Kidney (tissue), 14 donors: ENCODE data around the gene IPO11. TPM values are rescaled to one million over a fixed set of nuclear protein-coding genes. Genes with fewer than 3 reads are reported as not detected.

ENCODE experiments used
- DNase-seq, 5 donors: peaks; one replicate each; pipeline ENCODE4 v3.0.0-alpha.2; 2013 to 2020
- FAIRE-seq: peaks from 2 replicates; lab custom pipeline; 2012; peaks lifted over from hg19 to GRCh38; lab: Jason Lieb, UNC
- H3K27ac ChIP-seq, 2 donors: one replicate each; pipeline ENCODE4 v1.7.0; 2013; ENCODE audit warnings: low read depth in 2 of 2, low read length in 2 of 2, inconsistent platforms in 1 of 2
- H3K27me3 ChIP-seq: one replicate; pipeline ENCODE4 v1.7.1; 2013; ENCODE audit warnings: low read length, inconsistent platforms; ENCODE audit not compliant: control insufficient read depth, insufficient read depth
- H3K36me3 ChIP-seq, 3 donors: one replicate each; pipeline versions ENCODE4 v1.7.0 to v1.7.1; 2013; ENCODE audit warnings: low read length in 3 of 3, control low read depth in 1 of 3, inconsistent platforms in 1 of 3; ENCODE audit not compliant: insufficient read depth in 3 of 3, control insufficient read depth in 2 of 3
- H3K4me1 ChIP-seq, 3 donors: one replicate each; pipeline versions ENCODE4 v1.7.0 to v1.7.1; 2013; ENCODE audit warnings: low read length in 3 of 3, inconsistent platforms in 1 of 3, low read depth in 1 of 3; ENCODE audit not compliant: control insufficient read depth in 2 of 3, insufficient read depth in 2 of 3
- H3K4me3 ChIP-seq, 3 donors: one replicate each; pipeline versions ENCODE4 v1.7.0 to v1.8.1; 2013; ENCODE audit warnings: low read length in 3 of 3, control low read depth in 1 of 3, inconsistent platforms in 1 of 3
- H3K9ac ChIP-seq, 3 donors: one replicate each; pipeline versions ENCODE4 v1.7.0 to v1.7.1; 2013; ENCODE audit warnings: low read length in 3 of 3, control low read depth in 1 of 3, inconsistent platforms in 1 of 3
- H3K9me3 ChIP-seq, 3 donors: one replicate each; pipeline versions ENCODE4 v1.7.0 to v1.7.1; 2013; ENCODE audit warnings: low read length in 3 of 3, control low read depth in 1 of 3, inconsistent platforms in 1 of 3; ENCODE audit not compliant: control insufficient read depth in 2 of 3, insufficient read depth in 1 of 3
- intact Hi-C: fragments of 100-400 bp; cut with DNase I; formaldehyde crosslinking; loops from one replicate; pipeline ENCODE4 v1.11.1; 2022
- polyA plus RNA-seq: library from polyadenylated mRNA; stranded (reverse); fragments of 350-450 nt; fragmentation: Illumina TruSeq; extraction: RNeasy Lipid Tissue Mini Kit (QIAGEN cat#74804); gene quantifications from one replicate; pipeline ENCODE4 v1.2.3, GENCODE V29; 2014; ENCODE audit warnings: low read depth, low replicate concordance; ENCODE audit not compliant: insufficient read depth
- total RNA-seq: library from RNA; stranded (reverse); fragmentation: NEBNext Ultra II Directional; extraction: Animal tissue kit (Norgen Biotek cat#: 25700); gene quantifications from one replicate; pipeline ENCODE4 v1.2.1, GENCODE V29; 2021
- TF ChIP-seq, protein P1 (sequence below): IDR thresholded peaks from 3 replicates; pipeline ENCODE4 v1.5.1; 2012; ENCODE audit warnings: mild to moderate bottlenecking, moderate library complexity, borderline replicate concordance; ENCODE audit not compliant: insufficient read depth; ENCODE audit errors: extremely low read depth
- donor health status: control.
- donor health status: control.
- donor health status: control.
- donor health status: control.
- donor health status: control.
- donor health status: DM: yes; HTN: yes; CAD: no.
- donor health status: Normal renal cell carcinoma (clear cell type).

IPO11 gene
- total and polyA plus RNA-seq, 2 donors from 2014 or later, result 18.5 to 36.1 TPM

DNA sequence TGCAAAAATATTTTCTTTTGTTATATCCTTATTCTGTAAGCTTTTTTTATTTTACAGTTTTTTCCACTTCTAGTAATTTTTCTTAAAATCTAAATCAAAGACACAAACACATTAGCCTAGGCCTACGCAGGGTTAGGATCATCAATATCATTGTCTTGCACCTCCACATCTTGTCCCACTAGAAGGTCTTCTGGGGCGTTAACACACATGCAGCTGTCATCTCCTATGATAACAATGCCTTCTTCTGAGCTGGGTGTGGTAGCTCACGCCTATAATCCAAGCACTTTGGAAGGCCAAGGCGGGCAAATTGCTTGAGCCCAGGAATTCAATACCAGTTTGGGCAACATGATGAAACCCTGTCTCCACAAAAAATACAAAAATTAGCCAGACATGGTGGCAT lies 87.2 kb downstream of the IPO11 start:
- Histone ChIP-seq H3K9ac (no peak overlapping the region), H3K4me1 (no peaks in the 10 kb centered on the region), H3K27me3 (no peaks in the 10 kb centered on the region), H3K4me3 (no peak overlapping the region), H3K9me3 (no peaks in the 10 kb centered on the region), H3K36me3 (peaks cover 0 to 3% (median 0%) of the 10 kb centered on the region in 3 donors), H3K27ac (no peak overlapping the region)
- TF ChIP-seq, protein P1, sequence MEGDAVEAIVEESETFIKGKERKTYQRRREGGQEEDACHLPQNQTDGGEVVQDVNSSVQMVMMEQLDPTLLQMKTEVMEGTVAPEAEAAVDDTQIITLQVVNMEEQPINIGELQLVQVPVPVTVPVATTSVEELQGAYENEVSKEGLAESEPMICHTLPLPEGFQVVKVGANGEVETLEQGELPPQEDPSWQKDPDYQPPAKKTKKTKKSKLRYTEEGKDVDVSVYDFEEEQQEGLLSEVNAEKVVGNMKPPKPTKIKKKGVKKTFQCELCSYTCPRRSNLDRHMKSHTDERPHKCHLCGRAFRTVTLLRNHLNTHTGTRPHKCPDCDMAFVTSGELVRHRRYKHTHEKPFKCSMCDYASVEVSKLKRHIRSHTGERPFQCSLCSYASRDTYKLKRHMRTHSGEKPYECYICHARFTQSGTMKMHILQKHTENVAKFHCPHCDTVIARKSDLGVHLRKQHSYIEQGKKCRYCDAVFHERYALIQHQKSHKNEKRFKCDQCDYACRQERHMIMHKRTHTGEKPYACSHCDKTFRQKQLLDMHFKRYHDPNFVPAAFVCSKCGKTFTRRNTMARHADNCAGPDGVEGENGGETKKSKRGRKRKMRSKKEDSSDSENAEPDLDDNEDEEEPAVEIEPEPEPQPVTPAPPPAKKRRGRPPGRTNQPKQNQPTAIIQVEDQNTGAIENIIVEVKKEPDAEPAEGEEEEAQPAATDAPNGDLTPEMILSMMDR, result no peak
- intact Hi-C loops, result no loop called here
- FAIRE-seq (no peak), DNase-seq (no peak)

- Histone ChIP-seq H3K27me3 (no peaks in the 10 kb centered on the region), H3K4me1 (no peaks in the 10 kb centered on the region), H3K4me3 (no peak overlapping the region), H3K9me3 (no peaks in the 10 kb centered on the region), H3K36me3 (peaks cover 0 to 3% (median 0%) of the 10 kb centered on the region in 3 donors), H3K27ac (no peak overlapping the region), H3K9ac (no peak overlapping the region)
- intact Hi-C loops, result no loop called here
- TF ChIP-seq, protein P1, result no peak
- DNase-seq (no peak), FAIRE-seq (no peak)
Measured at GRCh38 chr5:62502456-62503101, 90.0 kb downstream of the IPO11 start.

DNA sequence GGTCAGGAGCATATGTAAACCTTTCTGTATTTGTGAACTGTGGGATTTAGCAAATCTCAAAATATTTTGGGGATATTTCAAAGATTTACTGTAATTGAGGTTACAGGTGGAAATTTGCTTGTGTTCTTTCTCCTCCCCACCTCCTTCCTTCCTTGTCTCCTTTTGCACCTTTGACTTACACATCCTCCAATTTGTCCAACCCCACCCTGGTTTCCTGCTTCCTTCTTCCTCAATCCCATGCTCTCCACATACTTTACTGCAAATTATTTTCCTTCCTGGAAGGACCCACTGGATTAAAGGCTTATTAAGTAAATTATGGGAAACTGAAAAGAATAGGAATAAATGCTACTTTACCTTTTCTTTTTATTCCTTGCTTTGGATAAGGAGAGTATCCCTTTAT lies 91.6 kb downstream of the IPO11 start:
- intact Hi-C loops, result no loop called here
- no peaks in the 10 kb centered on the region for H3K27me3 ChIP-seq
- H3K9ac ChIP-seq, result no peak overlapping the region
- no peaks in the 10 kb centered on the region for H3K36me3 ChIP-seq
- FAIRE-seq (no peak), DNase-seq (no peak)
- TF ChIP-seq, protein P1, result no peak
- H3K4me1 ChIP-seq, result no peaks in the 10 kb centered on the region
- no peak overlapping the region for H3K4me3 ChIP-seq
- no peaks in the 10 kb centered on the region for H3K9me3 ChIP-seq
- H3K27ac ChIP-seq, result no peak overlapping the region
